Measurements from ENCODE around the gene CCNJL.

Gene CCNJL

DNA sequence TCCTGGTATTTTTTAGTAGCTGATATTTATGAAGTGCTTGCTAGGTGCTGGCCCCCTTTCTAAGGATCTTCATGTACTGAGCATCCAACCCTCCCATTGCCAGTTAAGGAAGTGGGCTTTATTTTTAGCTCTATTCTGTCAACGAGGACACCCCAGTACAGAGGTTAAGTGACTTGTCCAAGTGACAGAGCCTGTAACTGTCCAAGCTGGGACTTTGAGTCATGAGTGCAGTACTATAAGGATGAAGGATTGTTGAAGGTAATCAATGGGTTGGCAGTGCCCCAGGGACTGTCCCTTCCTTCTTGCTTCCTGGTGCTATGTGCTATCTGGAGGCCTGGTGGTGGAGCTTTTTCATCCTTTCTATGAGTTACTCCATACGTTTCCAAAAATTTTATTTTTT lies 101.0 kb downstream of the CCNJL start:
- no peak for DNase-seq

DNA sequence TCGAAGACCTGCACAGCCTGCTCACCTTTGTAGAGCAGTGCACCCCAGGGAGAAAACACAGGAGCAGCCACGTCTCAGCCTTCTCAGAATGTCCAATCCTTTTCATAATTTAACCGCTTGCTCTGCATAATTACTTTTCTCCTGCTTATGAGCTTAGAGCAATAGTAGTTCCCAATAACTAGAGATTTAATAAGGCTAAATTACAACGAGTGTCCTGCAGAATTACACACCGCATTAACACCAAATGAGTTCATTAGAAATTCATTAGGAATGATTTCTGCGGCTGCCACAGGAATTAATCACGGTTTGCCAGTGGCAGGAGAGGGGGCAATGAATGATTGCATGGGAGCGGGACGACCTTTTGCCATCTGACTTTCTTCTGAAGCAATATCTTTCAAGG lies 101.8 kb downstream of the CCNJL start:
- DNase-seq = no peak

DNA sequence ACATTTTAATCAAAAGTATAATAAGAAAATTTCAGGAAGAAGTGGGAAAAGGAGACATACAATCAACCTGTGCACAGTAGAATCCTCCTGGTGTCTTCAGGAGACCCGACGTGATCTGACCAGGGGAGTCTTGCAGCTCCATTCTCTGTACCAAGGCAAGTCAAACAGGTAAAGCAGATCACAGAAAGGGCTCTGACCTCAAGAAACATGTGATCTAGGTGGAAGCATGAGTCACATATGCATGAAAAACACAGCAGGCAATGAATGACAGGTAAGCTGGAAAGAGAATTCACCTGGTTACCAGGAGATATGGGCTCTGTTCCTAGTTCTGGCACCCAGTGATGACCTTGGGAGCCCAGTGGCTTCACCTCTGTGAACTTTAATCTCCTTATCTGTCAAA lies 102.4 kb downstream of the CCNJL start:
- DNase-seq = no peak

DNA sequence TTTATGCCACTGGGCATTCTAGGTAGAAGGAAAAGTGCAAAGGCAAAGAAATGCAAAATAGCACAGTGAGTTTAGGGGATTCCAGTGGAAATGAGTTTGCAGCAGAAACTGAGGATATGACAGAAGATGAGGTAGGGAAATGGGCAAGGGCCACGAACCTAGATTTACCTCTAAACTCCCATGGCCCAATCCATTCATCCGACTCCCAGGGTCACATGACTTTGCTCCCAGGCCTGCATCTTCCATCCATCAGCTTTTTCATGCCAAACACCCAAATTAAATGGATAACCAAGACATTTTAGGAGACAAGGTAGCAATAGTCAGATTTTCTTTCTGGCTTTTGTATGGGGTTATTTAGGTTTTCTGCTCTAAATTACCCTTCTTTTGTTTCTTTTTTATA lies 105.3 kb downstream of the CCNJL start:
- DNase-seq = no peak
